Psoas muscle (tissue), 8 donors: ENCODE results near the gene RIBC1. TPM values are rescaled to one million over a fixed set of nuclear protein-coding genes. Genes with fewer than 3 reads are reported as not detected.
A peak's percentile ranks its signal among the peaks of the same experiment; 100 is the strongest.

ENCODE experiments used
- ATAC-seq, 4 donors: fragments of 200-7000 bp; cut with Tn5 transposase; one replicate each; pipeline ENCODE4 v1.9.1; 2020; ENCODE audit warnings: moderate library complexity in 3 of 4, mild to moderate bottlenecking in 2 of 4
- DNase-seq, 2 donors: peaks; one replicate each; pipeline ENCODE4 v3.0.0-alpha.2; 2020
- H3K27ac ChIP-seq: fragments of 200-600 bp; one replicate; pipeline ENCODE4 v1.8.0; 2022
- H3K27me3 ChIP-seq, 3 donors: fragments of 200-600 bp in 1 of 3; one replicate each; pipeline versions ENCODE4 v1.6.1 to v1.8.0; 2013 to 2022; ENCODE audit warnings: low read length in 2 of 3, mild to moderate bottlenecking in 2 of 3, moderate library complexity in 1 of 3; ENCODE audit not compliant: insufficient read depth in 3 of 3
- H3K36me3 ChIP-seq, 2 donors: fragments of 200-600 bp in 1 of 2; one replicate each; pipeline versions ENCODE4 v1.6.1 to v1.8.0; 2013 to 2022; ENCODE audit warnings: low read depth in 1 of 2, mild to moderate bottlenecking in 1 of 2, moderate library complexity in 1 of 2; ENCODE audit not compliant: insufficient read depth in 1 of 2
- H3K4me1 ChIP-seq: fragments of 200-600 bp; one replicate; pipeline ENCODE4 v1.8.0; 2022
- H3K4me3 ChIP-seq: fragments of 200-600 bp; one replicate; pipeline ENCODE4 v1.8.0; 2022; ENCODE audit warnings: mild to moderate bottlenecking
- H3K9me3 ChIP-seq: fragments of 200-600 bp; one replicate; pipeline ENCODE4 v1.8.0; 2022
- WGBS, 3 donors: extraction: QIAGEN DNeasy Blood & Tissue Kit; methylation state at CpG; one replicate each; pipeline versions ENCODE4 v1.1.6 to v1.1.7; 2013; 5-methylcytosine and 5-hydroxymethylcytosine counted together
- intact Hi-C, 2 donors: fragments of 100-400 bp; cut with DNase I; formaldehyde crosslinking; loops; one replicate each; pipeline versions ENCODE4 v1.11.0 to v1.14.2; 2022
- polyA plus RNA-seq, 3 donors: library from polyadenylated mRNA; stranded (reverse); fragments of 200-250 nt; gene quantifications; one replicate each; pipeline ENCODE4 v1.2.3, GENCODE V29; 2013
- total RNA-seq, 4 donors: library from RNA; stranded (reverse); fragmentation: NEBNext Ultra II Directional in 2 of 4; extraction: Animal tissue kit (Norgen Biotek cat#: 25700) in 2 of 4; gene quantifications; one replicate each; pipeline versions ENCODE4 v1.2.1 to v1.2.4, GENCODE V29; 2021 to 2023
- TF ChIP-seq, protein P1 (sequence below): fragments of 200-600 bp; IDR thresholded peaks from one replicate; pipeline ENCODE4 v1.8.0; 2022; ENCODE audit warnings: antibody characterized with exemption
- donor health status: healthy with polysubstance abuse.
- donor health status: DM: no; HTN: no; CAD: no; lungs with moderate emphysema.
- donor health status: Bipolar disorder and iron deficiency.
- donor health status: healthy.
- donor health status: DM: yes; HTN: yes; CAD: no.
- donor health status: DM: no; HTN: no; CAD: no.
- donor health status: DM: no; HTN: no; CAD: no.
- donor health status: DM: yes; HTN: yes; CAD: no.

Gene RIBC1
- total and polyA plus RNA-seq, 7 donors: 0.14 to 2.3 (median 0.44) TPM

DNA sequence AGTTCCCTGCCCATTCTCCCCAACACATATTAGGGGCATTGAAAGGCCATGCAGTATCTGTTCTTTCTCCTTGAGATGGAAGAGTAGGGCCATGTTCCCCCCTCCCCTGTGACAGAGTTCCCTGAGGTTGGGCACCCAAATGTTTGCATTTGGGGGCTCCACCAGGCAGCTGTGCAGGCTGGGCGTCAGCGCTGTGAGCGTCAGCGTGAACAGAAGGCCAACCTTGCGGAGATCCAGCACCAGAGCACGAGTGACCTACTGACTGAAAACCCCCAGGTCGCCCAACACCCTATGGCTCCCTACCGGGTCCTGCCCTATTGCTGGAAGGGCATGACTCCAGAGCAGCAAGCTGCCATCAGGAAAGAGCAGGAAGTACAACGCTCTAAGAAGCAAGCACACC, 7.6 kb downstream of the RIBC1 start:
- no peaks in the 10 kb centered on the region for H3K9me3 ChIP-seq
- intact Hi-C loops: loop anchor here in 1 of 2 donors (10.0 kb wide), 2 partner anchors 115 to 145 kb away; partner anchors contain the start of gene IQSEC2
- ATAC-seq (no peak), DNase-seq (no peak)
- peaks cover 0 to 11% (median 0%) of the 10 kb centered on the region in 3 donors for H3K27me3 ChIP-seq
- TF ChIP-seq, protein P1, sequence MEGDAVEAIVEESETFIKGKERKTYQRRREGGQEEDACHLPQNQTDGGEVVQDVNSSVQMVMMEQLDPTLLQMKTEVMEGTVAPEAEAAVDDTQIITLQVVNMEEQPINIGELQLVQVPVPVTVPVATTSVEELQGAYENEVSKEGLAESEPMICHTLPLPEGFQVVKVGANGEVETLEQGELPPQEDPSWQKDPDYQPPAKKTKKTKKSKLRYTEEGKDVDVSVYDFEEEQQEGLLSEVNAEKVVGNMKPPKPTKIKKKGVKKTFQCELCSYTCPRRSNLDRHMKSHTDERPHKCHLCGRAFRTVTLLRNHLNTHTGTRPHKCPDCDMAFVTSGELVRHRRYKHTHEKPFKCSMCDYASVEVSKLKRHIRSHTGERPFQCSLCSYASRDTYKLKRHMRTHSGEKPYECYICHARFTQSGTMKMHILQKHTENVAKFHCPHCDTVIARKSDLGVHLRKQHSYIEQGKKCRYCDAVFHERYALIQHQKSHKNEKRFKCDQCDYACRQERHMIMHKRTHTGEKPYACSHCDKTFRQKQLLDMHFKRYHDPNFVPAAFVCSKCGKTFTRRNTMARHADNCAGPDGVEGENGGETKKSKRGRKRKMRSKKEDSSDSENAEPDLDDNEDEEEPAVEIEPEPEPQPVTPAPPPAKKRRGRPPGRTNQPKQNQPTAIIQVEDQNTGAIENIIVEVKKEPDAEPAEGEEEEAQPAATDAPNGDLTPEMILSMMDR: no peak
- no peak overlapping the region for H3K4me3 ChIP-seq
- 81 to 96% (median 96%) methylated on average over 9 of the region's 9 CpGs for WGBS, 3 donors
- peaks cover 4% of the 10 kb centered on the region for H3K4me1 ChIP-seq
- H3K36me3 ChIP-seq: peaks cover 4 to 48% of the 10 kb centered on the region in 2 donors
- H3K27ac ChIP-seq: no peak overlapping the region

DNA sequence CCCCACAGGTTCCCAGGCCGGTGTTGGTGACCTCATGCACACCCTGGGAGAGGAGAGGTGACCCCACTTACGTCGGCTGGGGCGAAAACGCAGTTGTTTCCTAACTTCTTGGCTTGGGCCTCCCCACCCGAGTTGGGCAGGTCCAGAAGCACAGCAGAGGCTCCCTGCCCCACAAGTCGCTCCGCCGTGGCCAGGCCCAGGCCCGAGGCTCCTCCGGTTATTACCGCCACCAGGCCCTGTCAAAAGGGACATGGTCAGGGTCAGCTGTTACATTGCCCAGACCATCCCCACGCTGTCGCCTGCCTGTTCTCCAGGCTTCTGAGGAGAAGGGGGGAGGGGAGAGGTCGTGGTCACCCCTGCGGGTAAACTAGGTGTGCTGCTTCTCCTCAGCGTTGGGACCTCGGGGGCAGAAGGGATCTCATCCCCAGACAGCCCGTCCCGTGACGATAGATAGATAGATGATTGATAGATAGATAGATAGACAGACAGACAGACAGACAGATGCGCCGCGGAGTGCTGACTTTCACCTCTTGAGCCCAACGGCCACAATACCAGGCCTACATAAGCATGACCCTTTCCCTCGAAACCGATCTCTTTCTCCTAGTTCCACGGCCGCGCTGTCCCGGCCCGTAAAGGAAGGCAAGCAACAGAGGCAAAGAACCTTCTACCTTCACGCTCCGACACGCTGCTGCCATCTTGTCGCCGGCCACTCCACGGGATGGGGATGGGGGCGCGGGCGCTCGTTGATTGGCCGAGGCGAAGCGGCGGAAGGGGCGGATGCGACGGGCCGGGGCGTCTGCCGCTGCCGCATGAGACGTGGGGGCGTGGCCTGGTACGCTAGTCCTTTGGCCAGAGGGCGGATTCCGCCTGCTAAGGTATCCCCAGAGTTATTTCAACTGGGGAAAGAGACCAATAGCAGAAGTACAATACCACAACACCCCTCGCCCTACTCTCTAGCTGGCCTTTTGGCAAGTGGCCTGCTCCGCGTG, 11.3 kb downstream of the RIBC1 start, which contains the start of gene HSD17B10:
TSS of gene HSD17B10 (minus strand) at position 720 of the 989 bp plus-strand sequence. CDS start at position 695, 25 bp downstream.
- Histone ChIP-seq H3K27me3 (peaks cover 0 to 23% (median 0%) of the 10 kb centered on the region in 3 donors), H3K4me1 (peaks cover 4% of the 10 kb centered on the region), H3K9me3 (no peaks in the 10 kb centered on the region), H3K4me3 (peak within 1 kb of the TSS; percentile 79), H3K27ac (peak within 1 kb of the TSS; percentile 74), H3K36me3 (peaks cover 4 to 37% of the 10 kb centered on the region in 2 donors)
- TF ChIP-seq, protein P1: no peak
- ATAC-seq: peak; percentile 97 to 99 (median 98)
- 2 to 23% (median 2%) methylated on average over 52 to 61 of the region's 61 CpGs for WGBS, 3 donors
- DNase-seq: peak; percentile 91 to 94
- intact Hi-C loops: loop anchor here (2.0 to 10.0 kb wide), 3 partner anchors 117 to 149 kb away; partner anchors contain the start of gene IQSEC2 (in 1 of the 2)

DNA sequence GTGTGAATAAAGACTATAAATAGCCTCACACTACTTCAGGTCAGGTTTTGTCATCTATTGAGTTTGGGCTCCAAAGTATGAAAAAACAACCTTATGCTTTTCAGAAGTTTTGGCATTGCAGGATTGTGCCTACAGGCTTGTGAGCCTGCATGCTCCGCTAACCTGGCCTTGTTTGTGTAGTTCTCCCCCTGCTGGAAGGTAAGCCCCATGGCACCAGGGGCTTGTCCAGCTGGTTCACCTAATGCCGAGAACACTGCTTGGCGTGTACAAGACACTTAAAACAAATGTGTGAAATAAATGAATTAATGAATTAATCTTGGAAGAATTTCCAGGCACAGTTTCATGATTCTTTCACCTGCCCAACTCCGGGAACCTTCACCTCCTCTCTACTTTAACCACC, 13.3 kb downstream of the RIBC1 start:
- peak; percentile 51 to 58 (median 52) for ATAC-seq
- H3K4me3 ChIP-seq: no peak overlapping the region
- DNase-seq: peak; percentile 47 to 72
- no peaks in the 10 kb centered on the region for H3K9me3 ChIP-seq
- intact Hi-C loops: loop anchor here (2.0 to 10.0 kb wide), 3 partner anchors 119 to 151 kb away; partner anchors contain the start of gene IQSEC2 (in 1 of the 2)
- no peak overlapping the region for H3K27ac ChIP-seq
- TF ChIP-seq, protein P1: peak; percentile 87
- peaks cover 4 to 20% of the 10 kb centered on the region in 2 donors for H3K36me3 ChIP-seq
- 2 to 4% (median 2%) methylated on average over 4 of the region's 4 CpGs for WGBS, 3 donors
- peaks cover 0 to 38% (median 0%) of the 10 kb centered on the region in 3 donors for H3K27me3 ChIP-seq
- H3K4me1 ChIP-seq: peaks cover 7% of the 10 kb centered on the region

DNA sequence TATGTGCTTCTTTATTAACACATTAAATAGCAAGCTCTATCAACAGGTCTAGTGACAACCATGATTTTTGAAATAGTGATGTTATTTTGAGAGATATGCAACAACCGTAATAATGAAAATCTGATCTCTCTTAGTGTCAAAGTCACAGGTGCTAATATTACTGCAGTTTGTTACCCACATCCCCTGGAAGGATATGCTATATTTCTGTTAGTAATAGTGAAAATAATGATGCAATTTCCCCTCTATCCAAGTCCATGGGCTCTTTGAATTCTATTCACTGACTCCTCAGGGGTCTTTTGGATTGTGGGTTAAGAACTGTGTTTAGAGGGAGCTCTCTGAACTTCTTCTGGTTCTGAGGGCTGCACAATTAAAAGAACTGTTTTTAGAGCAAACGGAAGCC, 14.5 kb downstream of the RIBC1 start:
- H3K4me3 ChIP-seq: no peak overlapping the region
- intact Hi-C loops: loop anchor here in 1 of 2 donors (10.0 kb wide), 2 partner anchors 122 to 152 kb away; partner anchors contain the start of gene IQSEC2
- H3K27me3 ChIP-seq: peaks cover 0 to 42% (median 0%) of the 10 kb centered on the region in 3 donors
- H3K36me3 ChIP-seq: peaks cover 1 to 8% of the 10 kb centered on the region in 2 donors
- WGBS, 3 donors: 65 to 87% (median 78%) methylated on average over 2 of the region's 2 CpGs
- no peak overlapping the region for H3K27ac ChIP-seq
- H3K4me1 ChIP-seq: peaks cover 7% of the 10 kb centered on the region
- TF ChIP-seq, protein P1: no peak
- no peak for ATAC-seq
- no peak for DNase-seq
- H3K9me3 ChIP-seq: no peaks in the 10 kb centered on the region
